ENCODE results near the gene GATAD2A. TPM values are rescaled to one million over a fixed set of nuclear protein-coding genes. Genes with fewer than 3 reads are reported as not detected.
"Not testable (repeated sequence)": the region's sequence is repeated elsewhere in the genome, so short reads cannot be mapped to it uniquely, and the experiment has no call there.

GATAD2A gene
- total RNA-seq, 1 donor from 2014 or later, result 118 TPM

DNA sequence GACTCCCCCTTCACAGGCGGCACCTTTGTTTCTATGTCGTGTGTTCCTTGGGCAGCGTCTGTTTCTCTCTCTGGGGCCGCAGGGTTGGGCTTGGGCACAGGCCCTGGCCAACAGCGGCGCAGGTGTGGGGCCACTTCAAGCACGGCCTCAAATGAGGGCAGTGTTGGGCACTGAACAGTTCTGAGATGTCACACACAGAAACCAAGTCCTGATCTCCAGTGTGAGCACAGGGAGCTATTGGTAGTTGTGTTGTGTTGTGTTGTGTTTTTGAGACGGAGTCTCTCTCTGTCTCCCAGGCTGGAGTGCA lies 42.7 kb downstream of the GATAD2A start:
- no peak overlapping the region for H3K4me3 ChIP-seq (ENCODE audit: low read depth, low read length)
- TF ChIP-seq CTCF (conservative IDR thresholded peaks at IDR 0.05; ENCODE audit: low read depth, low read length), result no peak
- DNase-seq (ENCODE audit: low read depth), result no peak

GRCh38 chr19:19451429-19452242 lies 46.2 kb downstream of the GATAD2A start:
- H3K4me3 ChIP-seq (ENCODE audit: low read depth, low read length), result no peak overlapping the region
- TF ChIP-seq CTCF (conservative IDR thresholded peaks at IDR 0.05; ENCODE audit: low read depth, low read length), result no peak
- DNase-seq (ENCODE audit: low read depth), result no peak

DNA sequence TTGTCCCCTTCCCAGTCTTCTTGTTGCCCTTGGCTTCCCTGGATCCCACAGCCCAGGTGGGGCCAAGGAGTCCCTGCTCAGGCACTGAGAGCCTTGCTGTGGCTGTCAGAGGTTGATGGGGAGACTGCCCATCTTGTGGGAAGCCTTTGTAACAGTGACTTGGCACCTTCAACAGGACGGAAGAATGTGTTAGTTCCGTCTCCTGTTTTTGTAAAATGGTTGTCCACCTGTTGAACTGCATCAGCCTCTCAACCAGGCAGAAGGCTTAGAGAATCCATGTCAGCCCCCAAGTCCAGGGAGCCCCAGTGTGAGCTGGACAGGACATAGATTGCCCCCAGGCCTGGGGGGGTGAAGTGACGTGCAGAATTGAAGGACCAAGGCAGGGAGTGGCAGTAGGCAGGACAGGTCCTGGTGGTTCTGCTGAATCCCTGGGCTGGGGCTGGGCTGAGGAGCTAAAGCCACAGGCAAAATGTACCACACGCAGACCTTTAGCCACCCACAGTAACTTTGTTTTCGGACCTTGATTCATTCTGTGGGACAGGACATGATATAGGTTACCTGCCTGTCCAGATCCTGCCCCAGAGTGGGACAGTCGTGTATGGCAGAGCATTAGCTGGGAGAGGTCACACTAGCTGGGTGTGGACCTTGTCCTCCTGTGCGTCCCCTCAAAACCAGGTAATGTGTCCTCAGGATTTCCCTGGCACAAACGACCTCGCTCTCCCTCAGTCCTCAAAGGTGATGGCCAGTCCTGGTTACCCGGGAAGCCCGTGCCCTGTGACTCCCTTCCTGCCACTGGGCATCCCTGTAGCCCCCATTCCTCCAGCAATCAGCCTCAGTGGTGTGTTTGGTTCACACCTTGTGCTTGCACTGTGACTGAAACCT lies 47.0 kb downstream of the GATAD2A start:
- no peak for DNase-seq (ENCODE audit: low read depth)
- TF ChIP-seq CTCF (conservative IDR thresholded peaks at IDR 0.05; ENCODE audit: low read depth, low read length), result no peak
- H3K4me3 ChIP-seq (ENCODE audit: low read depth, low read length), result no peak overlapping the region

DNA sequence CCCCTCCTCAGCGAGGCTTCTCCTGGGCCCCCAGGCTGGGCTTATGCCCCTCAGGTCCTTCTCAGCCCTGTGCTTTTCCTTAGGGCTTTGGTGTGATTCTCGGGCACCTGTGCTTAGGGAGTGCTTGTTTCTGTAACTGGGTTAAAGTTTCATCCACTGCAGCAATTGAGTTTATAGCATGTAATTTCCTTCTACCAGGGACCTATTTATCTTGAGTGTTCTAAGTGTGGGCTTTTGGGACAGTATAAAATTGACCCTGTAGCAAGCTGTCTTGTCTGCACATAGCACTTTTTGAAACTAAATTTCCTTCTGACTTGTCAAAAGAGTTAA lies 47.6 kb downstream of the GATAD2A start:
- TF ChIP-seq CTCF (conservative IDR thresholded peaks at IDR 0.05; ENCODE audit: low read depth, low read length), result no peak
- H3K4me3 ChIP-seq (ENCODE audit: low read depth, low read length), result no peak overlapping the region
- DNase-seq (ENCODE audit: low read depth), result no peak

DNA sequence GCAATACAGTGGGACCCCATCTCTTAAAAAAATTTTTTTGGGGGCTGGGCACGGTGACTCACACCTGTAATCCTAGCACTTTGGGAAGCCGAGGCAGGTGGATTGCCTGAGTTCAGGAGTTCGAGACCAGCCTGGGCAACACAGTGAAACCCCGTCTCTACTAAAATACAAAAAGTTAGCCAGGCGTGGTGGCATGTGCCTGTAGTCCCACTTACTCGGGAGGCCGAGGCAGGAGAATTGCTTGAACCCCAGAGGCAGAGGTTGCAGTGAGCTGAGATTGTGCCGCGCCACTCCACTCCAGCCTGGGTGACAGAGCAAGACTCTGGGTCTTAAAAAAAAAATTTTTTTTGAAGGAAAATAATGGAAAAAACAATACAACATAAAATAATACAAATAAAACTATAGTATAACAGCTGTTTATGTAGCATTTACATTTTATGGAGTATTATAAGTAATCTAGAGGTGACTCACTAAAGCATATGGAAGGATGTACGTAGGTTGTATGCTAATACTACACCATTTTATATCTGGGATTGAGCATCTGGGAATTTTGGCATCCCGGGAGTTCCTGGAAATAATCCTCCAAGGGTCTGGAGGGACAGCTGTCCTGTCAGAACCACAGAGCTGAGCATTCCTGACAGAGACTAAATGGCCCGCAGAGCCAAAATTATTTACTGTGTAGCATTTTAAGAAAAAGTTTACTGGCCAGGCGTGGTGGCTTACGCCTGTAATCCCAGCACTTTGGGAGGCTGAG lies 49.9 kb downstream of the GATAD2A start:
- not testable (repeated sequence) for H3K4me3 ChIP-seq (ENCODE audit: low read depth, low read length); DNase-seq (ENCODE audit: low read depth)

- H3K4me3 ChIP-seq (ENCODE audit: low read depth, low read length), result no peak overlapping the region
- no peak for DNase-seq (ENCODE audit: low read depth)
- TF ChIP-seq CTCF (conservative IDR thresholded peaks at IDR 0.05; ENCODE audit: low read depth, low read length), result no peak
Measured at GRCh38 chr19:19457671-19458070, 52.2 kb downstream of the GATAD2A start.
